SK-N-MC (cell line): Measurements from ENCODE around the gene ABHD12.

Experiments
- EZH2 ChIP-seq: fragments of 200-600 bp; sonication (generic); IDR thresholded peaks from one replicate; pipeline ENCODE4 v1.6.1; 2017; ENCODE audit warnings: antibody characterized with exemption
- FOXP2 ChIP-seq: optimal IDR thresholded peaks from 2 replicates; pipeline ENCODE3; 2011; ENCODE audit warnings: mild to moderate bottlenecking, moderate library complexity; ENCODE audit not compliant: insufficient read depth; ENCODE audit errors: extremely low read length, control extremely low read depth
- POLR2AphosphoS5 ChIP-seq: IDR thresholded peaks from 2 replicates; pipeline ENCODE4 v1.6.1; 2012; ENCODE audit warnings: mild to moderate bottlenecking, low read depth, low read length, borderline replicate concordance

DNA sequence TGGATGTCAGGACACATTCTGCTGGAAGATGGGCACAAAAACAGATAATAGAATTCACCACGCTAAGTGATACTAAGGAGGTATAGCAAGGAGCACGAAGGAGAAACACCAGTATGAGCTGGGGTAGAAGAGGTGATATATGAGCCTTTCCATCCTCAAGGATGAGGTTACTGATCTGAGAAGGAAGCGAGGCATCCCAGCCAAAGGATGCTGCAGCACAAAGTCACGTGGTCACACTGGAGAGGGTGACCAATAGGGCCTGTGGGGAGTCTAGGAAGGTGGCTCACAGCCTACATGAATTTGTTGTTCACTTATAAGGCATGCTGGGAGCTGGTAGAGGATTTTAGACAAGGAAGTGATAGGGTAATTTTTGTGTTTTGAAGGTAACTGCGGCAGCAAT is 18.3 kb upstream of the ABHD12 start:
- TF ChIP-seq POLR2AphosphoS5 = no peak
- TF ChIP-seq EZH2 = no peak
- no peak for TF ChIP-seq FOXP2
